Motor neuron (in vitro differentiated cells): Measurements from ENCODE around the gene USP54. TPM values are rescaled to one million over a fixed set of nuclear protein-coding genes. Genes with fewer than 3 reads are reported as not detected.

Experiments
- ATAC-seq, 8 experiments: fragments of 200-7000 bp; cut with Tn5 transposase; replicated peaks in 6 of 8; 2 replicates each; pipeline ENCODE4 v1.8.0; 2021; ENCODE audit warnings: mild to moderate bottlenecking in 8 of 8, moderate library complexity in 8 of 8
- H3K27ac ChIP-seq, 2 donors: fragments of 250-450 bp; sonication (Bioruptor Pico); 2 replicates each; pipeline ENCODE4 v1.9.0; 2021; ENCODE audit warnings: antibody characterized with exemption in 2 of 2, mild to moderate bottlenecking in 2 of 2, moderate library complexity in 1 of 2
- H3K4me1 ChIP-seq, 2 donors: fragments of 250-450 bp; sonication (Bioruptor Pico); replicated peaks in 1 of 2; 2 replicates each; pipeline ENCODE4 v1.6.1; 2021; ENCODE audit warnings: antibody characterized with exemption in 2 of 2, mild to moderate bottlenecking in 2 of 2, moderate library complexity in 1 of 2
- H3K4me3 ChIP-seq, 5 donors: fragments of 250-450 bp; sonication (Bioruptor Pico); 2 replicates each; pipeline ENCODE4 v1.9.0; 2021; ENCODE audit warnings: antibody characterized with exemption in 5 of 5, mild to moderate bottlenecking in 5 of 5, moderate library complexity in 4 of 5
- WGBS, 10 experiments: fragments of 450-650 bp; shearing (Covaris generic); methylation state at CpG; one replicate each; pipeline ENCODE4 v1.0.0; 2022; 5-methylcytosine and 5-hydroxymethylcytosine counted together
- in situ Hi-C, 9 experiments: fragments of 400-800 bp; cut with MboI; loops; one replicate each; pipeline ENCODE4 v1.15.0; 2021; ENCODE audit warnings: low sequenced_read_pairs in 9 of 9, low pct_unique_long_range_greater_than_20kb in 2 of 9; ENCODE audit not compliant: unreplicated experiment in 9 of 9
- total RNA-seq, 8 experiments: library from RNA; unstranded; fragments of 300-600 nt; gene quantifications; 2 replicates each; pipeline versions ENCODE4 v1.2.3 to v1.2.4, GENCODE V29; 2022

The USP54 gene, protein sequence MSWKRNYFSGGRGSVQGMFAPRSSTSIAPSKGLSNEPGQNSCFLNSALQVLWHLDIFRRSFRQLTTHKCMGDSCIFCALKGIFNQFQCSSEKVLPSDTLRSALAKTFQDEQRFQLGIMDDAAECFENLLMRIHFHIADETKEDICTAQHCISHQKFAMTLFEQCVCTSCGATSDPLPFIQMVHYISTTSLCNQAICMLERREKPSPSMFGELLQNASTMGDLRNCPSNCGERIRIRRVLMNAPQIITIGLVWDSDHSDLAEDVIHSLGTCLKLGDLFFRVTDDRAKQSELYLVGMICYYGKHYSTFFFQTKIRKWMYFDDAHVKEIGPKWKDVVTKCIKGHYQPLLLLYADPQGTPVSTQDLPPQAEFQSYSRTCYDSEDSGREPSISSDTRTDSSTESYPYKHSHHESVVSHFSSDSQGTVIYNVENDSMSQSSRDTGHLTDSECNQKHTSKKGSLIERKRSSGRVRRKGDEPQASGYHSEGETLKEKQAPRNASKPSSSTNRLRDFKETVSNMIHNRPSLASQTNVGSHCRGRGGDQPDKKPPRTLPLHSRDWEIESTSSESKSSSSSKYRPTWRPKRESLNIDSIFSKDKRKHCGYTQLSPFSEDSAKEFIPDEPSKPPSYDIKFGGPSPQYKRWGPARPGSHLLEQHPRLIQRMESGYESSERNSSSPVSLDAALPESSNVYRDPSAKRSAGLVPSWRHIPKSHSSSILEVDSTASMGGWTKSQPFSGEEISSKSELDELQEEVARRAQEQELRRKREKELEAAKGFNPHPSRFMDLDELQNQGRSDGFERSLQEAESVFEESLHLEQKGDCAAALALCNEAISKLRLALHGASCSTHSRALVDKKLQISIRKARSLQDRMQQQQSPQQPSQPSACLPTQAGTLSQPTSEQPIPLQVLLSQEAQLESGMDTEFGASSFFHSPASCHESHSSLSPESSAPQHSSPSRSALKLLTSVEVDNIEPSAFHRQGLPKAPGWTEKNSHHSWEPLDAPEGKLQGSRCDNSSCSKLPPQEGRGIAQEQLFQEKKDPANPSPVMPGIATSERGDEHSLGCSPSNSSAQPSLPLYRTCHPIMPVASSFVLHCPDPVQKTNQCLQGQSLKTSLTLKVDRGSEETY (N-terminal part only)
- total RNA-seq, result 10 to 100 TPM in 7 of 8 experiments, 1 to 10 TPM in 1; 6.1 to 26.9 (median 23.8) TPM

DNA sequence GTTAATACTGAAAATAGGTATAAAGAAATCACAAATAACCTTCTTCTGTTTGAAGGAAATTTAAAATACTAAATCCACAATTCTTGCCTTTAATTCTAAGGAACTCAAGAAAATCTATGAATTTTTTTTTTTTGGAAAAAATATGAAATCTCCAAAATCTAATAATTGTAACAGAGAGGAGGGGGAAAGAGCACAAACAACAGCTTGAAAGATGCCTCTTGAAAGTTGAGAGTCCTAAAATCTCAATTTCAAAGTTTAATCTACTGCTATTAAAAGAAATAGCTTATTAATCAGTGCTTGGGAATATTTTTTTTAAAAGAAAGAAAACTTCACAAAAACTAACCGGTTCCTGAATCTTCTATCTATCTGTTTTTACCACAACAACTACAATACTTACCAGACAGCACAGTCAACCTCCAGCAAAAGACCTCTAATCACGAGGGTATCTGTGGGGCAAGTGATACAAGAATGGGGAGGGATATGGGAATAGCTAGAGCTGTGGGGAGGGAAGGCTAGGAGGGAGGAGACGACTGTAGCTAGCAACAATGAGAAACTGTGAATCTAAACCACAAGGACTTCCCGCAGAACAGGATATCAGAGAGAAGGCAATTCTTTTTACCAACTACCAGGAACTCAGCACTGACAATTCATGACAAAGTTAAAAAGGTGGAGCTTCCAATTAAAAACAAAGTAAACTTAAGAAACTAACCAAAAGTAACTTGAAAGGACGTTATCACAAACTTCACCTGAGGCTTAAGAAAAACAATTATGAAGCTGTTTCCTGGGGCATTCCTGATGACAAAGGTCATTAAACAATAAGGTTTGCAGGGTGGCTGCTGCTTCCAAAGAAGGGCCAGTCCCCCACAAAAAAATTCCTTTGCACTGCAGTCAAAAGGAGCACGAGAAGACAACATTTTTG, at the start of gene USP54:
TSS of gene USP54 (minus strand) at position 462 of the 919 bp plus-strand sequence. CDS start 15,684 bp downstream, outside the sequence.
- Histone ChIP-seq H3K27ac (peak within 1 kb of the TSS; percentile 32 to 58), H3K4me3 (peak within 1 kb of the TSS in 4 of 5 donors; percentile 3 to 24 (median 18)), H3K4me1 (peaks cover 23 to 26% of the 10 kb centered on the region in 2 donors)
- peak in 7 of 8 experiments; percentile 68 to 83 (median 81) for ATAC-seq
- in situ Hi-C loops, result no loop called here
- 0 to 70% (median 12%) methylated on average over 1 to 6 of the region's 6 CpGs; no CpG with 5 or more reads in 1 of the 10 experiments for WGBS, 10 experiments

DNA sequence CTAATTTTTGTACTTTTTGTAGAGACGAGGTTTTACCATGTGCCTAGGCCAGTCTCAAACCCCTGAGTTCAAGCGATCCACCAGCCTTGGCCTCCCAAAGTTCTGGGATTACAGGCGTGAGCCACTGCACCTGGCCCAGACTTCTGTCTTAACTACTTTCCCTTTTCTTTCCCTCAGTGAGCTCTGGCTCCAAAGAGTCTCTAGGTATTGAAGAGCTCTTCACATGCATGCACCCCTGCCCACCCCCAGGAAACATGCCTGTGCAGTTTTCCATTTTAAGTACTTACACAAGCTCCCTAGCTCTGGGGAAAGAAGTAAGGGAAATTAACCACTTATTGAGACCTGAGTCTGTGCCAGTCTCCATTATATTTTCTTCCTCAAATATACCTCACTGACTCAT, 48.1 kb upstream of the USP54 start:
- WGBS, 10 experiments, result 58 to 100% (median 70%) methylated on average over 1 to 3 of the region's 3 CpGs; no CpG with 5 or more reads in 7 of the 10 experiments
- no peak for ATAC-seq
- no peak overlapping the region for H3K27ac ChIP-seq
- H3K4me1 ChIP-seq, result no peaks in the 10 kb centered on the region
- H3K4me3 ChIP-seq, result no peak overlapping the region
- in situ Hi-C loops, result loop anchor here in 5 of 9 experiments (10.0 to 25.0 kb wide), 2 partner anchors 102 to 114 kb away; no protein-coding TSS in a partner anchor

DNA sequence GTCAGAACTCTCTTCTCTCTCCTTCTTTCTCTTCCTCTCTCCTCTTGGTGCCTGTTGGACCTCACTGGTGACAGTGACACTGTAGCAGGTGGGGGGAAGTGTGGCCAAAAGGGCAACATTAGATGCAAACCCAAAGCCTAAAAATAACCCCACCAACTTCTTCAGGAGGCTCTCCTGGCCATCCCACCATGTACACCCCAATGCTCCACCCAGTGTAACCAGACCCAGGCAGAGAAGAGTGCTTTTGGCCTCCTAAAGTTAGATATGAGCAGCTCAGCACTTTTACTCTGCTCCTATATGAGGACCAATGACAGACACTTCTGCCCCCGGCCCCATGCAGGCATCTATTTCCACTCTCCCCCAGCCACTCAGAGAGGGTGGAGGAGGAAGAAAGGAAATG, 44.6 kb upstream of the USP54 start:
- no peak for ATAC-seq
- no peak overlapping the region for H3K27ac ChIP-seq
- H3K4me1 ChIP-seq, result no peaks in the 10 kb centered on the region
- in situ Hi-C loops, result loop anchor here in 5 of 9 experiments (10.0 to 25.0 kb wide), 2 partner anchors 98 to 111 kb away; no protein-coding TSS in a partner anchor
- H3K4me3 ChIP-seq, result no peak overlapping the region
- WGBS, 10 experiments, result 0 to 100% (median 15%) methylated on average over 1 of the region's 1 CpG; no CpG with 5 or more reads in 4 of the 10 experiments

DNA sequence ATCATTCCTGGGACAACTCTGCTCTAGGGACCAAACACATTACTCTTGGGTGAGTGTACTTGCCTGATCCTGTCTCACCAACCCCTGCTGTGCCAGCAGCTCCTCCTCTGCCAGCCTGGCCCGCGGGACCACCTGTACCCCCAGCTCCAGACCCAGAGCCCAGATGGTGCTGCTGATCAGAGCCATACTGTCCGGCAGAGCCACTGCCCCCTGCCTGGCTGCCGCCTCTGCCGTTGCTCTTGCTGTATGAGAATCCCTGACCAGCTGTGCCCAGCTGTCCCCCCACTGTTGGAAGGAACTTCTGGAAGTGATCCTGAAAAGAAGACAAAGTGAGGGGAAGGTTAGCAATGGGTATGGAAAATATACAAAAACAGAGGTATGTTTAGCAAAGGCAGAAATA, 43.3 kb upstream of the USP54 start:
- ATAC-seq, result no peak
- Histone ChIP-seq H3K4me1 (no peaks in the 10 kb centered on the region), H3K27ac (no peak overlapping the region), H3K4me3 (no peak overlapping the region)
- in situ Hi-C loops, result loop anchor here in 5 of 9 experiments (10.0 to 25.0 kb wide), 2 partner anchors 97 to 110 kb away; no protein-coding TSS in a partner anchor
- whole genome bisulfite sequencing, 10 experiments, result 55 to 100% (median 66%) methylated on average over 1 to 3 of the region's 5 CpGs; no CpG with 5 or more reads in 4 of the 10 experiments

DNA sequence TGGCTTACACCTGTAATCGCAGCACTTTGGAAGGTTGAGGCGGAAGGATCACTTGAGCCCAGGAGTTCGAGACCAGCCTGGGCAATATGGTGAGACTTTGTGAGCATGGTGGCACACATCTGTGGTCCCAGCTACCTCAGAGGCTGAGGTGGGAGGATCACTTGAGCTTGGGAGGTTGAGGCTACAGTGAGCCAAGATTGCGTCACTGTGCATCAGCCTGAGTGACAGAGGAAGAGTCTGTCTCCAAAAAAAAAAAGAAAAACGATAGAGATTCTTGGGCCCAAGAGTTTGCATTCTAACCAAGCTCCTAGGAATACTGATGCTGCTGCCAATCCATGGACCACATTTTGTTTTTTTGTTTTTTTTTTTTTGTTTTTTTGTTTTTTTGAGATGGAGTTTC, 38.0 kb upstream of the USP54 start:
- WGBS, 10 experiments, result 50 to 100% (median 94%) methylated on average over 2 to 5 of the region's 5 CpGs; no CpG with 5 or more reads in 3 of the 10 experiments

DNA sequence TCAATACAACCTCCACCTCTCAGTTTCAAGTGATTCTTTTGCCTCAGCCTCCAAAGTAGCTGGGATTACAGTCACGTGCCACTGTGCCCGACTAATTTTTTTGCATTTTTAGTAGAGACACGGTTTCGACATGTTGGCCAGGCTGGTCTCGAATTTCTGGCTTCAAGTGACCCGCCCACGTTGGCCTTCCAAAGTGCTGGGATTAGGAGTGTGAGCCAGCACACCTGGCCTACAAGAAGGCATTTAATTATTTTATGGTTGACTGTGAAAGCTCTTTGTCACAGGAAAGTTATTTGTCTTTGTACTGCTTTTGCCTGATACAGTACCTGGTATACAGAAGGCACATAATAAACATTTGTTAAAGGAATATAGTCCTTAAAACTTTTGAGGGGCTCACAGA, 37.3 kb upstream of the USP54 start:
- no peak overlapping the region for H3K27ac ChIP-seq
- ATAC-seq, result no peak
- 20 to 92% (median 67%) methylated on average over 2 to 7 of the region's 7 CpGs for WGBS, 10 experiments
- no peak overlapping the region for H3K4me3 ChIP-seq
- in situ Hi-C loops, result loop anchor here in 4 of 9 experiments (25.0 kb wide), 1 partner anchor 91 kb away; no protein-coding TSS in a partner anchor
- H3K4me1 ChIP-seq, result peaks cover 9% of the 10 kb centered on the region in 2 donors

More for the DNA sequence above, 38.0 kb upstream of the USP54 start:
- in situ Hi-C loops, result loop anchor here in 4 of 9 experiments (25.0 kb wide), 1 partner anchor 92 kb away; no protein-coding TSS in a partner anchor
- no peak overlapping the region for H3K4me3 ChIP-seq
- ATAC-seq, result no peak
- peaks cover 9% of the 10 kb centered on the region in 2 donors for H3K4me1 ChIP-seq
- H3K27ac ChIP-seq, result no peak overlapping the region

DNA sequence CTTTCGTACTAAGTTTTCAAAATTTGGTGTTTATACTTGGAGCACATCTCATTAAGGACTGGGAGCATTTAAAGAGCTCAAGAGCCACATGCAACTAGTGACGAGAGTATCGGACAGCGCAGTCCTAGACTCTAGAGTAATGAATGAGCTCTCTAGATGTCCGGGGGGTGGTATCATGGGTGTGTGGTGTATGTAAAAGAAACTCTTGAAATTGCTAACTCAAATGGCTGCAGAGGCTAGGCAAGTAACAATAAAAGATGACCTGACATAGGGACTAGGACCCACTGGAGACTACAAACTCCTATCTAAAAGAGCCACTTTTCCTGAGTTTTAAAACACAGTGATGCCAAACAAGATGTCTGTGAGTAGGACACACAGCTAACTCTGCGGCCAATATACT, 36.2 kb upstream of the USP54 start:
- no peak for ATAC-seq
- in situ Hi-C loops, result loop anchor here in 4 of 9 experiments (25.0 kb wide), 1 partner anchor 90 kb away; no protein-coding TSS in a partner anchor
- H3K4me1 ChIP-seq, result peaks cover 9% of the 10 kb centered on the region in 2 donors
- no peak overlapping the region for H3K27ac ChIP-seq
- H3K4me3 ChIP-seq, result no peak overlapping the region
- 80 to 100% (median 96%) methylated on average over 1 to 4 of the region's 6 CpGs; no CpG with 5 or more reads in 3 of the 10 experiments for WGBS, 10 experiments

DNA sequence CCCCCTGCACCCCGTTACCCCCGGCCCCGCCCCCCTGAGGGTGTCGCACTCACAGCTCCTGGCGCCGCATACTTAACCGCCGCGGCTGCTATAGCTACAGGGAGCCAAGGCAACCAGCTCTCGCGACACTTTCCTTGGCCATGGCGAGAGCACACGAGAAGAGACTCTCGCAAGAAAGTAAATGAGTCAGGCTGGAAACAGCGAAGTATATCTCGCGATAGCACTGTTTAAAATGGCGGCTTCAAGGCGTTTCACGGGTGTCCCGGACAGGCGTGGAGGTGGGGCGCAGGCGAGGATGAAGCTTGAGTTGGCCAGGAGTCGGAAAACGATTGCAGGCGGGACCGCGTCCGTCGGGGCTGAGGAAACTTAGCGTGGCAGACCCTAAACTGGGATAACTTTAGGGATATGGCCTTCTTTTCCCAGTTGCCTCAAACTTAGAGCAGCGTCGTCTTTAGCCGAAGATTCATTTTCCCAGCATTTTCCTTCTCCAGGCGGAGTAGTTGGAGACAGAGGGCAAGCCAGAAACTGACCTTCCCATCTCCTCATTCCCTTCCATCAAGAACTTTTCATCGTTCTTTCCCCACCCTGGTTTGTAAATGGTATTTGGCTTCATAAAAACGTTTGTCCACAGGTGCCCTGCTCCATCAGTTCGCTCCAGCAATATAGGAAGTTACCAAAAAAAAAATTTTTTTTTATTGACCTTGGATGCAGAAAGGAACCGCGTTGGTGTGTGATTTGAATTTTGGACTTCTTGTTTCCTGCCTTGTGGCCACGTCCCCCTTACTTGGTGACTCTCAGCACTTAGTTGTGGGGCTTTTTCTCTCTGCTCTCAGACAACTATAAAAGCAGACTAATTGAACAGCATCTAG, 35.0 kb upstream of the USP54 start:
- peak; percentile 94 to 99 (median 96) for ATAC-seq
- Histone ChIP-seq H3K4me3 (peak overlapping the region; percentile 81 to 99 (median 89)), H3K4me1 (peaks cover 9% of the 10 kb centered on the region in 2 donors), H3K27ac (peak overlapping the region; percentile 83 to 93)
- WGBS, 10 experiments, result 0 to 24% (median 4%) methylated on average over 1 to 25 of the region's 42 CpGs
- in situ Hi-C loops, result loop anchor here in 4 of 9 experiments (25.0 kb wide), 1 partner anchor 89 kb away; no protein-coding TSS in a partner anchor

DNA sequence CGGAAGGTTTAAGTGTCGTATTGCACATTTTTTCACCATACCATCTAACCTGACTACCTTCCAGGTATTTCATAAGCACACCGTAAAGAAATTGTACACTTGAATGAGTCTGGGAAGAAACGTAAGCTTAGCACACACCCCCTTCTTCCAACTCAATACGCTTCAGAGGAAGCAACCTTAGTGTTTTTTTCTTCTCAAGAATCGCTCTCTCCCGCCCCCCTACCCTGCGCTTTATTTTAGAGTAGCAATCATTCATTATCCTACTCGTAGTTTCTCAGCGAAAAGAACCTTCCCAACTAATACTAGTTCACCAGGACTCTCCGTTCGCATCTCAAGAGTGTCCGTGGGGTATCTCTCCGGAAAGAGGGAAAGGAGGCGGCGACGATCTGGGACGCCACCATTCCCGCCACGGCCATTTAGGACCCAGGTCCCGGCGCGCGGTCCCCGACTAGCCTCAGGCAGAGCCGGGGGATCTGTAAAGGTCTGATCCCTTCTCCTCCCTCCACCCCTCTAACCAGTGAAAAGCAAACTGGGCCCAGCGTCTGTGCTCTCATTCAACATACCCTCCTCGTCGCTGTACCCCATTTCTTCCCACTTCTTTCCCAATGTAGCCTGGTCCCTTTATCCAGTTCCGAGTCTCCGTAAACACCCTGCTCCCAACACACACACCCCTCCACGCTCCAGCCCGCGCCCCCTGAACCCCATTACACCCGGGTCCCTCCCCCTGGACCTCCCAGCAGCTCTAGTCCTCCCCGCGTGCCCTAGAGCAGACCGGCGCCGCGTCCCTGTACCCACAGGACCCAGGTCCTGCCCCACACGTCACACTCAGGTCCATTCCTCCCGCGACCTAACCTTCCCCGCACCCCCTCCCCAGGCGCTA, 34.1 kb upstream of the USP54 start:
- peak overlapping the region; percentile 81 to 99 (median 89) for H3K4me3 ChIP-seq
- peak overlapping the region; percentile 83 to 93 for H3K27ac ChIP-seq
- peak; percentile 59 to 77 (median 71) for ATAC-seq
- H3K4me1 ChIP-seq, result peaks cover 9% of the 10 kb centered on the region in 2 donors
- 0 to 11% (median 1%) methylated on average over 1 to 16 of the region's 46 CpGs; no CpG with 5 or more reads in 2 of the 10 experiments for WGBS, 10 experiments
- in situ Hi-C loops, result loop anchor here in 4 of 9 experiments (25.0 kb wide), 1 partner anchor 88 kb away; no protein-coding TSS in a partner anchor

DNA sequence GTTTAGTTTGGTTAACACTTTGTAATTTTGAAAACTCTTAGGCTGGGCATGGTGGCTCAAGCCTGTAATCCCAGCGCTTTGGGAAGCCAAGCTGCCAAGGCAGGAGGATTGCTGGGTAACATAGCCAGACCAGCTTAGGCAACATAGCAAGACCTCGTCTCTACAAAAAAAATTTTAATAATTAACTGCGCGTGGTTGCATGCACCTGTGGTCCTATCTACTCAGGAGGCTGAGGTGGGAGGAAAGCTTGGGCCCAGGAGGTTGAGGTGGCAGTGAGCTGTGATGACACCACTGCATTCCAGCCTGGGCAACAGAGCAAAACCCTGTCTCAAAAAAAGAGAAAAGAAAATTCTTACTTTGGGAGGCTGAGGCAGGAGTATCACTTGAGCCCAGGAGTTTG, 31.9 kb upstream of the USP54 start:
- H3K27ac ChIP-seq, result no peak overlapping the region
- H3K4me3 ChIP-seq, result no peak overlapping the region
- ATAC-seq, result no peak
- 60 to 100% (median 87%) methylated on average over 1 to 4 of the region's 4 CpGs; no CpG with 5 or more reads in 2 of the 10 experiments for WGBS, 10 experiments
- in situ Hi-C loops, result no loop called here
- peaks cover 9% of the 10 kb centered on the region in 2 donors for H3K4me1 ChIP-seq
